Retinal pigment epithelial cell (primary cell): ENCODE measurements around the gene AGAP3.
A peak's percentile ranks its signal among the peaks of the same experiment; 100 is the strongest.
"Not testable (repeated sequence)": the region's sequence is repeated elsewhere in the genome, so short reads cannot be mapped to it uniquely, and the experiment has no call there.

ENCODE experiments used
- DNase-seq: peaks from one replicate; pipeline ENCODE4 v3.0.0-alpha.2; 2010; ENCODE audit warnings: low read depth
- H3K4me3 ChIP-seq: 2 replicates; pipeline ENCODE4 v1.5.1; 2011; ENCODE audit warnings: mild to moderate bottlenecking, low read length, control low read depth, moderate library complexity
- CTCF ChIP-seq: conservative IDR thresholded peaks from 2 replicates; pipeline ENCODE4 v1.5.1; 2011; ENCODE audit warnings: low read depth, low read length, control low read depth, inconsistent platforms

Gene AGAP3

GRCh38 chr7:151085691-151086620, at the start of gene AGAP3:
TSS of gene AGAP3 (plus strand) at chr7:151086475. CDS start at chr7:151086742, 267 bp downstream.
- DNase-seq: no peak
- no peak for TF ChIP-seq CTCF
- peak within 1 kb of the TSS; percentile 79 for H3K4me3 ChIP-seq

- no peak overlapping the region for H3K4me3 ChIP-seq
- no peak for TF ChIP-seq CTCF
- DNase-seq: peak; percentile 80
These were observed 47.1 kb upstream of the AGAP3 start for GRCh38 chr7:151038951-151039849.

- DNase-seq: no peak
- no peak overlapping the region for H3K4me3 ChIP-seq
These were observed 46.3 kb upstream of the AGAP3 start for GRCh38 chr7:151039850-151040548.

GRCh38 chr7:151040616-151041375, 45.5 kb upstream of the AGAP3 start:
- no peak for DNase-seq
- no peak for TF ChIP-seq CTCF
- H3K4me3 ChIP-seq: no peak overlapping the region

More at GRCh38 chr7:151039850-151040548, 46.3 kb upstream of the AGAP3 start:
- TF ChIP-seq CTCF: no peak

GRCh38 chr7:151043449-151043848, 42.8 kb upstream of the AGAP3 start:
- not testable (repeated sequence) for H3K4me3 ChIP-seq

GRCh38 chr7:151043959-151044358, 42.3 kb upstream of the AGAP3 start:
- no peak for TF ChIP-seq CTCF
- H3K4me3 ChIP-seq: no peak overlapping the region
- DNase-seq: no peak

More at GRCh38 chr7:151043449-151043848, 42.8 kb upstream of the AGAP3 start:
- not testable (repeated sequence) for DNase-seq
